GDM1 (cell line): ENCODE measurements around the gene FNDC1.

Experiments used
- DNase-seq: peaks from one replicate; lab custom pipeline; 2025; lab: John Stamatoyannopoulos, UW

Gene FNDC1

GRCh38 chr6:159161839-159162238 lies 7.4 kb upstream of the FNDC1 start:
- no peak for DNase-seq

DNA sequence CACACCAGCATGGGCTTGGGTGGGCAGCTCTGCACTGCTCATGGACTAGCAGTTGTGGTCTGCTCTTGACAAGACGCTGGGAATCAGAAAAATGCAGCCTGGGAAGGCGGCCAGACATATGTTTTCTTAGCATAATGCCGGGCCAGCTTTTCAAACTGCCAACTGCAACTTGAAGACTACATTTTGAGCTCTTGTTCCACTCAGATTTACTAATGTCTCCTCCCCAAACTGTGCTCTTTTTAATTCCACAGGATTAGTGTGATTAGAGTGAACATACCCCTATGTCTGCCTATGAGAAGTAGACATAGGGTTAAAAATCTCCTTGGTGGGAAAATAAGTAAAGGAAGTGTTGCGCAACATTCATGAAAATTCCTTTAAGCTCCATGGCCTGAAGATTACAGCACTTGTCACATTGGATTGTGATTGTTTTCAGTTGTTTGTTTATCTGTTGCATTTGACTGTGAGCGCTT lies 5.3 kb upstream of the FNDC1 start:
- no peak for DNase-seq

- DNase-seq = no peak
Observed at GRCh38 chr6:159168536-159169192, 536 bp upstream of the FNDC1 start.

- no peak for DNase-seq
Observed at GRCh38 chr6:159169557-159170332, 545 bp downstream of the FNDC1 start.

DNA sequence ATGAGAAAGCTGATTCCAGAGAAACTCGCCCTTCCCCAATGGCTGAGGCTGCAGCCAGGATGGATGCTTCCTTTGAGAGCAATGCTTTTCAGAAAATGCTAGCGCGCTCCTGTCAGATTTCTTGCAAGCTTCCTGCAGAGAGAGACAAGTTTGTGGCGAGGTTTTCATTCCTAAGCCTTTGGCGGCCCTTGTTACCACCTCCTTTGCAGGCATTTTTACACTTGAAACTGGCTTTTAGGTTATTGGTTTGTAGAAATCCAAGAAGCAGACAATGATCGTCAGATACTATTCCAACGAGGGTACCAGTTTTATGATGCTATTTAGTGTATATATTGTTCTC lies 1.1 kb downstream of the FNDC1 start:
- no peak for DNase-seq

- no peak for DNase-seq
Observed at GRCh38 chr6:159170999-159171712, 2.0 kb downstream of the FNDC1 start.

- no peak for DNase-seq
Observed at GRCh38 chr6:159172091-159172491, 2.9 kb downstream of the FNDC1 start.

DNA sequence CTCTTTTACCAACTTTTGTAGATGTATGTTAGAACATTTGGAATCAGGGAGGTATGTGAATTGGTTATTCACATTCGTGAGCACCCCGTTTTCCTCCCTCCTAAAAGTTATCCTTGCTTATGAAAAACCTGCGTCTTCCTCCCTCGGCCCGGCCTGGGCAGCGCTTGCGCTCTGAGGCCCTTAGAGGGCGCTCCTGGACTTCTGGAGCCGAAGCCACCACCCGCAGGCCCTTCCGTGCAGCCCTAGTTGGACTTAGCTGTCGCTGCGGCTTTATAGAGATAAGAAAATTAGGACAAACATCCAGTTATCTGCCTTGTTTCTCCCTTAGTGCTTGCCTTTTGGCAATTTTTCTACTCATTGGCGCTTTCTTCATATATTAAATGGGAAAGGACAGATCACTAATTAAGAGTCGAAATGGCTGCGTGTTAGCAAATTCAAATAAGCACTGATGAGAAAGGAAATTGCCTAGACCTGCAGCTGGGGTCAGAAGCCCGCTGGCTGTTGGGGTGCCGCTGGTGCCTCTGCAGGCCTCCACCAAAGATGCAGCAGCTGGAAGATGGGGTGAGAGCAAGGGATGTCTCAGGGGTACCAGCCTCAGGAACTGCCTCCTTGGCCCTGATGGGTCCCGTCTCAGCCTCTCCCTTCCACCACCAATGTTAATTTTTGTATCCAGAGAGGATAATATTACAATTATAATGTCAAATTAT lies 5.2 kb downstream of the FNDC1 start:
- DNase-seq = peak; percentile 30

- no peak for DNase-seq
Observed at GRCh38 chr6:159176913-159177312, 7.7 kb downstream of the FNDC1 start.

- DNase-seq = no peak
Observed at GRCh38 chr6:159178847-159179246, 9.6 kb downstream of the FNDC1 start.

GRCh38 chr6:159180001-159180400 lies 10.8 kb downstream of the FNDC1 start:
- DNase-seq = no peak

DNA sequence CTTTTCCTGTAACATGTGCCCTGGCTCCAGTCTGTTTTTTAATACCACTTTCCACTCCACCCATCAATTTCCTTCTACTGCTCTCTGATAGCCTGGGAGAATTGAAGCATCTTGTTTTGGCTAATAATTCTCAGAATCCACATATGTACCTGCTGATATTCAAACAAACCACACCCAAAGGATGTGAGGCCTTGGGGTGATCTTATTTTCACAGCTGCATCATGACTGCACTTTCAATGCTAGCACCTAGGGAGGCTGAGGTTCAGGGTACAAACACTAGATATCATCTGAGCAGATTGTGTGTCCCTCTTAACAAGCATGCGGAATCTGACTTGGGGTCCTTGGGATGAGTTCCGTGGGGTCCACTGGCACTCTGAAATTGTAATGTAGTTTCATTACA lies 12.7 kb downstream of the FNDC1 start:
- DNase-seq = no peak

DNA sequence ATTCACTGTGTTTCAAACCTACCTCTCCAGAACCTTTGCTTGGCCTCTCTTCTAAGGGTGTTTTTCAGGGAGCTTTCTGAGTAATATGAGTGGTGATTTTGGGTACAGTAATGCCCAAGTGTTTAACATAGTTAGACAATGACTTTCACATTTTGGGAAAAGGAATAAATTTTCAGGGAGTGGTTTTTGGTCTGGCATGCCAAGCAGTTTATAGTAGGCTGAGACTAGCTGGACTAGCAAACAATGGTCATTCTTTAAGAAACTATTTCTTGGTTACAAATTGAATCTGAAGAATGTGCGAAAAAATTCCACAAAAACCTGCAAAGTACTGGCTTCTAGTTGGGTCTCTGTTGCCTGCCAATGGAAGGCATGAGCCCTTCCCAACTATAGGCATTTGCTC lies 15.4 kb downstream of the FNDC1 start:
- DNase-seq = no peak

- no peak for DNase-seq
Observed at GRCh38 chr6:159190460-159190859, 21.3 kb downstream of the FNDC1 start.

GRCh38 chr6:159193923-159194322 lies 24.7 kb downstream of the FNDC1 start:
- peak; percentile 6 for DNase-seq

DNA sequence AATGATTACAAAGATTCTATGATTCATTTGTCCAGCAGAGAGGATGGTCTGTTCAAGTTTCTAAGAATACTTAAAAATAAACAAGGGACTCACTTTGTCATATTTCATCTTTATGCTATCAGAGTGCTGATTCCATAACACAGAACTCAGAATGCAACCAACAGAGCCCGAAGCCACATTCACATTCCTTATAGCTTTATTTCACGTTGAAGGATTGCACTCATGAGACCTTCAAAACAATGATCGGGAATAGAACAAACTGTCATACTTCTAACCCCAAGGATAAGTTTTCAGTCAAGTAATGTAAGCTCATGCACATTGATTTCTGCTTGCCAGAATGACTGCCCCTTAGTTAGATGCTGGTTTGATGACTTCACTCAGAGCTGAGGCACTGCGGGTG lies 25.2 kb downstream of the FNDC1 start:
- DNase-seq = no peak

DNA sequence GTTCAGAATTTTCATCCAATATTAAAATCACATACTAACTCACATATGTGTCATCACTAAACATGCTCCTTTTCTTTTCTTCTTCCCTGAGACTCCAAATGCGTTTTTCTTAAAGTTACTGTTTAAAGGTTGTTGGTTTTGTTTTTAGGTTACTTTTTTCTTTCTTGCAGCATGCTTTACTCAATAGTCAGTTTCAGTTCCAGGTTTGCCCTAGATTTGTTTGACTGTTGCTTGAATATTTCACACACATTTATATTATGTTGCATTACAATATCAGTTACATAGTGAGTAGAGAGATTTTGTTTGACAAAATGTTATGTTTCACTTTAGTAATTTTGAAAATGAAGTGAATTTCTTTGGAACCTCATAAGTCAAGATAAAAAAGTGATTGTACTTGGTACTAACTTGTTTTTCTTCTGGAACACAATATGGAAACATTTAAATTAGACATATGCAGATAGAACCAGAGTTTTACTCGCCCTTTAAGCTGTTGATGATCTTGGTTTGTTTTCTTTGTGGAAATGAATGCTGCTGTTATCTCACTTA lies 27.3 kb downstream of the FNDC1 start:
- DNase-seq = no peak

GRCh38 chr6:159197251-159197650 lies 28.1 kb downstream of the FNDC1 start:
- no peak for DNase-seq

GRCh38 chr6:159201336-159201735 lies 32.1 kb downstream of the FNDC1 start:
- no peak for DNase-seq

GRCh38 chr6:159203304-159204005 lies 34.3 kb downstream of the FNDC1 start:
- DNase-seq = no peak

- no peak for DNase-seq
Observed at GRCh38 chr6:159204605-159205004, 35.4 kb downstream of the FNDC1 start.

- DNase-seq = no peak
Observed at GRCh38 chr6:159212028-159212427, 42.8 kb downstream of the FNDC1 start.
